GM21423 (cell line): ENCODE data around the gene RGS17.

ENCODE experiments used
- ATAC-seq: cut with Tn5 transposase; IDR thresholded peaks from one replicate; pipeline ENCODE4 v1.9.1; 2021; ENCODE audit warnings: mild to moderate bottlenecking, moderate library complexity; ENCODE audit not compliant: unreplicated experiment

Gene RGS17

DNA sequence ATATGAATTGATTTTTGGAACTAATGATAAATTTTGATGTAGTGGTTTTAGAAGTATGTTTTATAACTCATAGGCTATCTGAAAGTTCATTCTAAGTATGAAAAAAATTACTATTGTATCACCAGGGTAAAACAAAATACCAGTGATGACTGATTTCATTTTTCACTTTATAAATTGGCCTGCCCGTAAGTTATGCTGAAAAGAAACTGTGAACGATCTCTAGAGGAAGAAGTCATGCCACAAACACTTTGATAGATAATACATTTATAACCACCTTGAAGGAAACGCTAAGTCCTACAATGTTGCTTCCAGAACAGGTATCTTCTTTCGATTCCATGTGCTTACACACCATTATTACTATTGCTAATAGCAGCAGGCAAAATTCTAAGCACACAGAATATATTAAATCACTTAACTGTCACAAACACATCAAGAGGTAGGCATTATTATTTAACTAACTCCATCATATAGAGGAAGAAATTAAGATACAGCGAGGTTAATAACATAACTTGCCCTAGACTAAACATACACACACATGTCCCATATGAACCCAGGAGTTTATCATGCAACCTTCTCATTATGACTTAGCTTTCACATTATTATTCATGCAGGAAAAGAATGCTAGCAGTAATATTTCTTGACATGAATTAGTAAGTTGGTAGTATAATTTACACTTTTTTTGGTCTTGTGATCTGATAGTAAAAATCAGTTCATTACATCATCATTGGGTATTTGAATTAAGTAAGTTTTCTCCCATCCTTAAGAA, 44.7 kb downstream of the RGS17 start:
- ATAC-seq: no peak

- no peak for ATAC-seq
Observed at GRCh38 chr6:153085239-153085638, 45.8 kb downstream of the RGS17 start.

GRCh38 chr6:153084393-153084792, 46.7 kb downstream of the RGS17 start:
- no peak for ATAC-seq

DNA sequence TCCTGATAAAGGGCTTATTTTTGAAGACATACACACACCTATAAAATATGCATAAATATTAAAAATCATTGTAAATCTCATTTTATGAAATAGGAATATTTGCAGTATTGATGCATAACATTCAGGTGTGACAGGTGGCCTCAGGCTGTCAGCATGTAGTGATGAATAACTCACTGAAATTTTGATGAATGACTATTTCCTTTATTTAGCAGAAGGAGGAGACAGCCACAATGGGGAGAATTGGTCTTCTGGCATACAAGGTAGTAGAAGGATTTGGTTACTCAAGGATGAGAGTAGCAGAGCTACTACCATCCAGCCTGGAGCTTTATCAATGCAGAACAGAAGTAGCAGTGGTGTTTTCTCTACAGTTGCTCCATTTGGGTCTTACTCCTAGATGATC, 47.2 kb downstream of the RGS17 start:
- no peak for ATAC-seq

- no peak for ATAC-seq
Observed at GRCh38 chr6:153081914-153082313, 49.2 kb downstream of the RGS17 start.

GRCh38 chr6:153076431-153076830, 54.7 kb downstream of the RGS17 start:
- ATAC-seq: no peak

DNA sequence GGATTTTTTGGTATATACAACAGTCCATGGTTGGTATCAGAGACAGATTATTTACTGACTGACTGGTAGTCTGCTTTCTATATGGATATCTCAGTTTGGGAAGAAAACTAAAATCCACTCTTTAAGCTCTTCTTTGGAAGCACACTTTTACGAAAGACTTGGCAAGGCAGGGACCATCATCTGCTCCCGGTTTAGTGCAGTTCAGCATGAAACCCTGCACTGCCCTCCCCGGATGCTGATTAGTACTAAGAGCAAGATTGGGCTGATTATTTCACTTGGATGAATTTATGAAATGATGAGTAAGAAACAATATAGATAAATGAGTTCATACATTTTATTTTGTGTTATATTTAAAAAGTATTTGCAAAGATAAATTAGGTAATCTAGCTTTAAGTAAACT, 56.3 kb downstream of the RGS17 start:
- no peak for ATAC-seq

GRCh38 chr6:153073841-153074240, 57.2 kb downstream of the RGS17 start:
- no peak for ATAC-seq

DNA sequence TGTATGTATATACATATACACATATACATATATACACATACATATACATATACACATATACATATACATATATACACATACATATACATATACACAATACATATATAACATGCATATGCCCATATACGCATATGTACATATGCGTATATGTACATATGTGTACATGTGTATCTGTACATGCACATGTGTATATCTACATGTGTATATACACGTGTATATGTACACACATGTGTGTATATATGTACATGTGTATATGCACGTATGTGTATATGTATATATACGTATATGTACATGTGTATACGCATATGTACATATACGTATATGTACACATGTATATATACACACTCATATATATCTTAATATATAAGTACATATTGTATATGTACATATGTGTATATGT, 60.3 kb downstream of the RGS17 start:
- no peak for ATAC-seq

GRCh38 chr6:153069897-153070296, 61.2 kb downstream of the RGS17 start:
- no peak for ATAC-seq

GRCh38 chr6:153065222-153065621, 65.9 kb downstream of the RGS17 start:
- no peak for ATAC-seq

DNA sequence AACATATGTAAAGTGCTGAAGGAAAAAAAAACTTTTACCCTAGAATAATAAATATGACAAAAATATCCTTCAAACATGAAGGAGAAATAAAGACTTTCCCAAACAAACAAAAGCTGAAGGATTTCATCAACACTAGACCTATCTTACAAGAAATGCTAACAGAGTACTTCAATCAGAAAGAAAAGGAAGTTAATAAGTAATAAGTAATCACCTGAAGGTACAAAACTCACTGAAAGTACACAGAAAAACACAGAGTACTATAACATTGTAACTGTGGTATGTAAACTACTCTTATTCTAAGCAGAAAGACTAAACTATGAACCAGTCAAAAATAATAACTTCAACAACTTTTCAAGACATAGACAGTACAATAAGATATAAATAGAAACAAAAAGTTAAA, 67.1 kb downstream of the RGS17 start:
- ATAC-seq: no peak

DNA sequence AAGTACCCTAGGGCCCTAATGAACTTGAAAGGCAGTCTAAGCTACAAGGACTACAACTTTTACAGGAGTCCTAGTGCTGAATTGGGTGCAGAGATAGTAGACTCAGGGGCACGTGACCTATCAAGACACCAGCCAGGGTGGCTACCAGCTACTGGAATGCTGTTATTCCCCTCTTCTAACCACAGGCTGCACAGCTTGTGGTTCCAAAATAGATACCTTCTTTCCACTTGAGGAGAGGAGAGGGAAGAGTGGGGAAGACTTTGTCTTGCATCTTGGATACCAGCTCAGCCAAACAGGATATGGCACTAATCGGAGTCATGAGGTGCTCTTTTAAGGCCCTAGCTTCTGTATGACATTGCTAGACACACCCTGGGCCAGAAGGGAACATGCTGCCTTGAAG, 68.6 kb downstream of the RGS17 start:
- ATAC-seq: no peak

DNA sequence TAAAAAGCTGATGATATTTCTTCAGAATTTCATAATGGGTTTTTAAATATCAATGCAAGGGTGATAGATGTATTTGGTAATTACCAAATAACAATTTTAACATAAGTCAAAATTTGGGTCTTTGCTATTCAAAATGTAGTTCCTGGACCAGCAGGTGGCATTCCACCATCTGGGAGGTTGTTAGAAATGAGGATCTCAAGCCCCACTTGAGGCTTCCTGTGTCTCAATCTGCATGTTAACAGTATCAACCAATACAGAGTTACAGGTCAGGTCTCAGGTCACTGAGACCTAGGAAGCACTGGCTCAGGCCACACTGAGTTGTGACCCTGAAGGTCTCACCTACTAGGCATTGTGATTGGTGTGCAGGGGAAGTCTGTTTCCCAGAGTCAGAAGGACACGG, 71.3 kb downstream of the RGS17 start:
- no peak for ATAC-seq

- ATAC-seq: no peak
Observed at GRCh38 chr6:153059311-153059710, 71.8 kb downstream of the RGS17 start.

DNA sequence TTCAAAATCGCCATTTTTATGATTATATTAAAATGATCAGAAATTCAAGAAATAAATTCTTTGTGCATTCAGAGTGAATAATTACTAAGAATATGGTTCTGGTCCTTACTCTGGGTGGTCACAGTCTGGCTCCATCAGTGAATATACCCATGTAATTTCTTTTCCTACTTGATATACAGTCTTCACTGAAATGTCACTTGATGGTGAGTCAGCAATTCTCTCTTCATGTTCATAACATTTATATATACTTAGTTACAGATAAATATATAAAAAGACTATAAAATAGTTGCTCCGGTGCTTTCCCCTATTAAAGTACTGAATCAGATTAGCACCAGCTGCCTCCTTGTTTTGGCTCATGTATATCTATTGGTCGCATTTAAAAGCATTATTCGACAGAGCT, 72.2 kb downstream of the RGS17 start:
- no peak for ATAC-seq

DNA sequence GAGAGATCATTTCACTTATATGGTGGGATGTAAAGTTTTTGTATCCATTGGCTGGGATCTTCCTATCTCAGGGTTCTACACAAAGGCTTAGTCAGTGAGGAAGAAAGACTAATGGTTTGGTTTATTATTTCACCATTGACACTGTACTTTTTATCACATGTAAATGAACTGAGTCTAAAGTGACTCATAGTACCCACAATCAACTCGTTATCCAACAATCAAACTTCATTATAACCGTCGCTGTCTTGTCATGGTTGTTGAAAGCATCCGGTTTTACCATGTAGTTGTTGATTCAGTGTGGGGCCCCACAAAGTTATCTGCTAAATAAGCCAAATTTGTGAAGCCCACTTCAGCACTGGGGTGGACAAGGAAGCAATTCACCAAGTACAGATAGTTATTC, 72.8 kb downstream of the RGS17 start:
- ATAC-seq: no peak

DNA sequence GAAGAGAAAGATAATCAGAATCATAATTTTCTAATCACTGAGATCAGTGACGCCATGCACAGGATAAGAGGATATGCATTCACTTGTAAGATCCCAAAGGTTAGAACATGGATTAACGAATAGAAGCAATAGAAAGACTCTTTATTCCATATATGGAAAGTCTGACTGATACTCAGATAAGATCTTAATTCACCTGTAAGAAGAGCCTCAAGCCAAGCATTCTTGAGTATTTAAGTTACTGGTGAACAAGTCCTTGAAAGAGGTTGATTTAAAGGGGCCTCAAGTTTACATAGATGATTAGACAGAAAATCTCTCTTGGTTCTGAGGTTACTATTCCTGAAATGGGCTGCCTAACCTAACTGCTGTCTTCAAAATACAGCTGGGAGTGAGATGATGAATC, 74.8 kb downstream of the RGS17 start:
- no peak for ATAC-seq

- ATAC-seq: no peak
Observed at GRCh38 chr6:153051801-153052200, 79.3 kb downstream of the RGS17 start.

DNA sequence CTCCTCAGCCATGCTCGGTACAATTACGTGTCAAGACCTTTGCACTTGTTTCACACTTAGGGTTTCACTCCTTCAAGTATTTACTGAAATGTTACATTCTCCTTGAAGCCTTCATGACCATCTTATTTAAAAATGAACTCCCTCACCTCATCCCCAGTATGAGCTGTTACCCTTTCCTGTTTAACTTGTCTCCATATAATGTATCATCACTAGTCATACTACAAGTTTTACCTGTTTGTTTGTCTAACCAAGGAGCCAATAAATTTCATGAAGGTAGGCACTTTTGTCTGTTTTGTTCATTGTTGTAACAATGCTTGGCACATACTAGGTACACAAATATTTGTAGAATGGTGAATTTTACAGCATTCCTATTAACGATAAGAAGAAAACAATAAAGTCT, 82.5 kb downstream of the RGS17 start:
- ATAC-seq: no peak

DNA sequence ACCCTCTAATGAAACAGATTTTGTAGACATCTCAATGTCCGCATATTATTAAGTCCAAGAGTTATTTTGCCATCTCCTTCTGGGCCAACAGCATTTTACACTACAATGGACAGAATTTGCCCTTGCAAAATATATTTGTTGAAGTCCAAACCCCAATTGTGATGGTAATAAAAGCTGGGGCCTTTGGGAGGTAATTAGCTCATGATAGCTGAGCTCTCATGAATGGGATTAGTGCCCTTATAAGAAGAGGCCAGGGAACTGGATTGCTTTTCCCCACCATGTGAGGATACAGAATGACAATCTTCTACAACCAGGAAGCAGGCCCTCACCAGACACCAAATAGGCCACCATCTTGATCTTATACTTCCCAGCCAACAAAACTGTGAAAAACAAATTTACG, 83.7 kb downstream of the RGS17 start:
- no peak for ATAC-seq

GRCh38 chr6:153045271-153045670, 85.8 kb downstream of the RGS17 start:
- no peak for ATAC-seq

GRCh38 chr6:153044295-153044694, 86.8 kb downstream of the RGS17 start:
- ATAC-seq: no peak
